PC-3 (cell line): ENCODE measurements around the gene FUBP1. TPM values are rescaled to one million over a fixed set of nuclear protein-coding genes. Genes with fewer than 3 reads are reported as not detected.

Source experiments
- ATAC-seq: fragments of 200-7000 bp; cut with Tn5 transposase; 2 replicates; pipeline ENCODE4 v1.9.1; 2020; ENCODE audit warnings: mild to moderate bottlenecking, moderate library complexity
- BruUV-seq: library from RNA; stranded (reverse); fragments of 400-500 nt; replicated peaks from 2 replicates; lab custom pipeline; 2021; lab: Mats Ljungman, UMichigan
- CTCF ChIA-PET: fragments of 300-600 bp; sonication (Branson Sonifier 250); formaldehyde crosslinking; loops from one replicate; lab custom pipeline; 2022; ENCODE audit warnings: antibody characterized with exemption; lab: Charles Lee
- POLR2A ChIA-PET: fragments of 300-600 bp; sonication (Branson Sonifier 250); formaldehyde crosslinking; loops from one replicate; lab custom pipeline; 2022; ENCODE audit warnings: antibody characterized with exemption; ENCODE audit not compliant: unreplicated experiment; lab: Charles Lee
- DNase-seq: peaks from one replicate; pipeline ENCODE4 v3.0.0-alpha.2; 2015
- H2AFZ ChIP-seq: fragments of 300-600 bp; sonication (generic); 2 replicates; pipeline ENCODE4 v1.6.0; 2016; ENCODE audit warnings: antibody characterized with exemption, low read length
- H3F3A ChIP-seq: fragments of 300-600 bp; sonication (generic); one replicate; pipeline ENCODE4 v1.6.0; 2017; ENCODE audit warnings: antibody characterized with exemption, low read length, control low read depth, mild to moderate bottlenecking; ENCODE audit not compliant: unreplicated experiment
- H3K27ac ChIP-seq: fragments of 300-600 bp; sonication (generic); 2 replicates; pipeline ENCODE4 v1.5.1; 2016; ENCODE audit warnings: mild to moderate bottlenecking, low read length
- H3K27me3 ChIP-seq: fragments of 300-600 bp; sonication (generic); 2 replicates; pipeline ENCODE4 v1.6.1; 2016; ENCODE audit warnings: low read length, mixed read lengths
- H3K36me3 ChIP-seq: fragments of 300-600 bp; sonication (generic); 2 replicates; pipeline ENCODE4 v1.6.1; 2016; ENCODE audit warnings: low read depth, mixed run types, low read length, mixed read lengths
- H3K4me1 ChIP-seq: fragments of 300-600 bp; sonication (generic); 2 replicates; pipeline ENCODE4 v1.5.1; 2016; ENCODE audit warnings: low read length; ENCODE audit not compliant: insufficient read depth
- H3K4me2 ChIP-seq: fragments of 300-600 bp; sonication (generic); 2 replicates; pipeline ENCODE4 v1.6.0; 2016; ENCODE audit warnings: low read length
- H3K4me3 ChIP-seq: fragments of 300-600 bp; sonication (generic); 2 replicates; pipeline ENCODE4 v1.5.1; 2016; ENCODE audit warnings: mild to moderate bottlenecking, low read length, mixed read lengths
- H3K79me2 ChIP-seq: fragments of 300-600 bp; sonication (generic); 2 replicates; pipeline ENCODE4 v1.6.1; 2017; ENCODE audit warnings: low read length, mixed read lengths
- H3K9ac ChIP-seq: fragments of 300-600 bp; sonication (generic); 2 replicates; pipeline ENCODE4 v1.6.0; 2016; ENCODE audit warnings: mild to moderate bottlenecking, low read length
- H3K9me2 ChIP-seq: fragments of 300-600 bp; sonication (generic); replicated peaks from 2 replicates; pipeline ENCODE4 v1.6.1; 2016; ENCODE audit warnings: mixed run types, low read length, mixed read lengths
- H3K9me3 ChIP-seq: fragments of 300-600 bp; sonication (generic); 2 replicates; pipeline ENCODE4 v1.6.1; 2016; ENCODE audit warnings: low read length, mixed read lengths
- H4K20me1 ChIP-seq: fragments of 300-600 bp; sonication (generic); 2 replicates; pipeline ENCODE4 v1.6.1; 2016; ENCODE audit warnings: low read length, mixed read lengths
- EZH2 ChIP-seq: fragments of 300-600 bp; sonication (generic); IDR thresholded peaks from one replicate; pipeline ENCODE4 v1.6.1; 2017; ENCODE audit warnings: antibody characterized with exemption, mild to moderate bottlenecking, low read length; ENCODE audit not compliant: unreplicated experiment
- EZH2phosphoT487 ChIP-seq: fragments of 300-600 bp; sonication (generic); IDR thresholded peaks from 2 replicates; pipeline ENCODE4 v1.6.1; 2018; ENCODE audit warnings: mild to moderate bottlenecking, antibody characterized with exemption, low read length, borderline replicate concordance
- intact Hi-C: fragments of 100-400 bp; cut with micrococcal nuclease; formaldehyde crosslinking; loops from 2 replicates; pipeline ENCODE4 v1.9.0; 2023
- total RNA-seq: library from RNA; depleted of rRNA; stranded (reverse); fragments of >200 nt; gene quantifications from 2 replicates; pipeline ENCODE4 v1.2.3, GENCODE V29; 2014
- TF ChIP-seq, protein P1 (sequence below): fragments of 300-600 bp; sonication (generic); conservative IDR thresholded peaks from 2 replicates; pipeline ENCODE4 v1.5.1; 2017; ENCODE audit warnings: antibody characterized with exemption, low read depth, mild to moderate bottlenecking, low read length

Gene FUBP1
- total RNA-seq, 1 experiment from 2014 or later, result 81.5 TPM

DNA sequence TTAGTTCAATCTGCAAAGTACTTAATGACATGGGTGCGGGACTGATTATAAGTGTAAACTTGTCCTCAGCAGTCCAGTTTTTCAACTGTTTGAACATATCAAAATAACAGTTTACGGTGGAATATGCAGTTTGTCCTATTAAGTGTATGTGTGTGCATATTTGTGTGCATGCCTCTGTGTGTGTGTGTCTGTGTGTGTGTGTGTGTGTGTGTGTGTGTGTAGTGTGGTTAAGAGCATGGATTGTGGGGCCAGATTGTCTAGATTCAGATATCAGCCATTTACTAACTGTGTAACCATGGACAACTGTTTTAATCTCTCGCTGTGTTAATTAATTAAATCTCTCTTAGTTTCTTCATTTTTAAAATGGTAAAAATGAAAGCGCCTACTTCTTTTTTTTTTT lies 51.5 kb downstream of the FUBP1 start:
- Histone ChIP-seq H3K9me2 (no peaks in the 10 kb centered on the region), H3K4me3 (no peak overlapping the region), H3K36me3 (no peaks in the 10 kb centered on the region), H4K20me1 (no peaks in the 10 kb centered on the region), H3K9ac (no peak overlapping the region), H3K27ac (no peak overlapping the region), H3K4me2 (no peak overlapping the region), H3F3A (no peaks in the 10 kb centered on the region), H2AFZ (no peak overlapping the region), H3K9me3 (no peaks in the 10 kb centered on the region), H3K79me2 (no peaks in the 10 kb centered on the region), H3K4me1 (peaks cover 11% of the 10 kb centered on the region), H3K27me3 (no peaks in the 10 kb centered on the region)
- ChIA-PET CTCF (no interaction called here), POLR2A (interaction anchor here (0.6 kb wide), 1 partner anchor 55 kb away, joined by 3 read pairs; no protein-coding TSS in a partner anchor)
- TF ChIP-seq EZH2, result no peak
- TF ChIP-seq, protein P1, sequence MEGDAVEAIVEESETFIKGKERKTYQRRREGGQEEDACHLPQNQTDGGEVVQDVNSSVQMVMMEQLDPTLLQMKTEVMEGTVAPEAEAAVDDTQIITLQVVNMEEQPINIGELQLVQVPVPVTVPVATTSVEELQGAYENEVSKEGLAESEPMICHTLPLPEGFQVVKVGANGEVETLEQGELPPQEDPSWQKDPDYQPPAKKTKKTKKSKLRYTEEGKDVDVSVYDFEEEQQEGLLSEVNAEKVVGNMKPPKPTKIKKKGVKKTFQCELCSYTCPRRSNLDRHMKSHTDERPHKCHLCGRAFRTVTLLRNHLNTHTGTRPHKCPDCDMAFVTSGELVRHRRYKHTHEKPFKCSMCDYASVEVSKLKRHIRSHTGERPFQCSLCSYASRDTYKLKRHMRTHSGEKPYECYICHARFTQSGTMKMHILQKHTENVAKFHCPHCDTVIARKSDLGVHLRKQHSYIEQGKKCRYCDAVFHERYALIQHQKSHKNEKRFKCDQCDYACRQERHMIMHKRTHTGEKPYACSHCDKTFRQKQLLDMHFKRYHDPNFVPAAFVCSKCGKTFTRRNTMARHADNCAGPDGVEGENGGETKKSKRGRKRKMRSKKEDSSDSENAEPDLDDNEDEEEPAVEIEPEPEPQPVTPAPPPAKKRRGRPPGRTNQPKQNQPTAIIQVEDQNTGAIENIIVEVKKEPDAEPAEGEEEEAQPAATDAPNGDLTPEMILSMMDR, result no peak
- no peak for TF ChIP-seq EZH2phosphoT487
- ATAC-seq (no peak), DNase-seq (no peak)
- intact Hi-C loops, result no loop called here
- no TSS peak for BruUV-seq

DNA sequence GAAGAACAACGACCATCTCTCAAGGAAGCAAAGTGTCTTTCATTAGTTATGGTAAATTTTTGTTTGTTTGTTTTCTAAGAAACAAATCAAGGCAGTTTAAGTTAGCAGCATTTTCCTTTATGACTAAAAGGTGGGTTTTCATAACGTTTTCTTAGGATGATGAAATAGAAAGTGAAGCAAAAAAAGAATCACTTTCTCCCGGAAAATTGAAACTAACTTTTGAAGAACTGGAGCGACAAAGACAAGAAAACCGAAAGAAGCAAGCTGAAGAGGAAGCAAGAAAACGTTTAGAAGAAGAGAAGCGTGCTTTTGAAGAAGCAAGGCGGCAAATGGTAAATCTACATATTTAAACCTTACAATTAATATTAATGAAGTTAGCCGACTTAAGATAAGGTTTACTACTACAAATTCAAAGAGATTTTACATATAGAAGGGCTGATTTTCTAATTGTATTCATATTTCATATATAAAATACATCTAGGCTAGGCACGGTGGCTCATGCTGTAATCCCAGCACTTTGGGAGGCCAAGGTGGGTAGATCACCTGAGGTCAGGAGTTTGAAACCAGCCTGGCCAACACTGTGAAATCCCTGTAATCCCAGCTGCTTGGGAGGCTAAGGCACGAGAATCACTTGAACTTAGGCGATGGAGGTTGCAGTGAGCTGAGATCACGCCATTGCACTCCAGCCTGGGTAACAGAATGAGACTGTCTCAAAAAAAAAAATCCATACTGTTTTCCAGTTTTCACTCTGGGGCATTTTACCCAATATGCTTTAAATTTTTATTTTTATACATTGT lies 52.1 kb downstream of the FUBP1 start:
- no peaks in the 10 kb centered on the region for H3K9me2 ChIP-seq

More for the DNA sequence above, 52.1 kb downstream of the FUBP1 start:
- Histone ChIP-seq H3K9ac (no peak overlapping the region), H3K4me2 (no peak overlapping the region), H3K27me3 (no peaks in the 10 kb centered on the region), H3K4me3 (no peak overlapping the region), H2AFZ (no peak overlapping the region), H3K36me3 (no peaks in the 10 kb centered on the region), H3K4me1 (peaks cover 11% of the 10 kb centered on the region), H4K20me1 (no peaks in the 10 kb centered on the region), H3F3A (no peaks in the 10 kb centered on the region), H3K27ac (no peak overlapping the region), H3K9me3 (no peaks in the 10 kb centered on the region), H3K79me2 (no peaks in the 10 kb centered on the region)
- BruUV-seq, result no TSS peak
- intact Hi-C loops, result no loop called here
- POLR2A ChIA-PET, result no interaction called here
- ATAC-seq (no peak), DNase-seq (no peak)
- CTCF ChIA-PET, result no interaction called here
- TF ChIP-seq EZH2phosphoT487 (no peak), EZH2 (no peak)
- TF ChIP-seq, protein P1, result no peak
